ACHN (cell line): Measurements from ENCODE around the gene CFAP45.
A peak's percentile ranks its signal among the peaks of the same experiment; 100 is the strongest.
"Not testable (repeated sequence)": the region's sequence is repeated elsewhere in the genome, so short reads cannot be mapped to it uniquely, and the experiment has no call there.

ENCODE experiments used
- DNase-seq: peaks from one replicate; pipeline ENCODE4 v3.0.0-alpha.2; 2015
- in situ Hi-C: cut with HindIII; loops from 2 replicates; pipeline ENCODE4 v1.10.0; 2017; ENCODE audit warnings: low sequenced_read_pairs, low pct_ligation_motif_present, low pct_unique_long_range_greater_than_20kb

The CFAP45 gene

GRCh38 chr1:159915571-159916241, 15.7 kb upstream of the CFAP45 start:
- in situ Hi-C loops: no loop called here
- DNase-seq: no peak

GRCh38 chr1:159914252-159915018, 14.5 kb upstream of the CFAP45 start:
- DNase-seq: no peak
- in situ Hi-C loops: no loop called here

- no peak for DNase-seq
- in situ Hi-C loops: no loop called here
Measured at GRCh38 chr1:159913451-159914192, 13.7 kb upstream of the CFAP45 start.

- in situ Hi-C loops: no loop called here
Measured at GRCh38 chr1:159911326-159912070, 11.5 kb upstream of the CFAP45 start.

GRCh38 chr1:159908031-159908940, 8.3 kb upstream of the CFAP45 start:
- in situ Hi-C loops: no loop called here
- no peak for DNase-seq

More at GRCh38 chr1:159911326-159912070, 11.5 kb upstream of the CFAP45 start:
- DNase-seq: no peak

GRCh38 chr1:159906960-159907359, 7.0 kb upstream of the CFAP45 start:
- in situ Hi-C loops: no loop called here
- DNase-seq: no peak

- in situ Hi-C loops, DNase-seq: not testable (repeated sequence)
Measured at GRCh38 chr1:159904036-159904435, 4.1 kb upstream of the CFAP45 start.

- in situ Hi-C loops: no loop called here
- no peak for DNase-seq
Measured at GRCh38 chr1:159902541-159902940, 2.6 kb upstream of the CFAP45 start.

GRCh38 chr1:159900755-159901360, 893 bp upstream of the CFAP45 start:
- in situ Hi-C loops: no loop called here
- no peak for DNase-seq

- not testable (repeated sequence) for DNase-seq
- in situ Hi-C loops: loop anchor here (25.0 kb wide), 1 partner anchor 112 kb away; the partner anchor contains the start of gene DUSP23
Measured at GRCh38 chr1:159899634-159900033, 331 bp downstream of the CFAP45 start.

- in situ Hi-C loops: loop anchor here (25.0 kb wide), 1 partner anchor 111 kb away; the partner anchor contains the start of gene DUSP23
- DNase-seq: no peak
Measured at GRCh38 chr1:159898527-159898926, 1.4 kb downstream of the CFAP45 start.

- in situ Hi-C loops: loop anchor here (25.0 kb wide), 1 partner anchor 111 kb away; the partner anchor contains the start of gene DUSP23
- no peak for DNase-seq
Measured at GRCh38 chr1:159897962-159898361, 2.0 kb downstream of the CFAP45 start.

GRCh38 chr1:159896546-159896930, 3.4 kb downstream of the CFAP45 start:
- no peak for DNase-seq
- in situ Hi-C loops: loop anchor here (25.0 kb wide), 1 partner anchor 109 kb away; the partner anchor contains the start of gene DUSP23

GRCh38 chr1:159895836-159896545, 4.0 kb downstream of the CFAP45 start:
- no peak for DNase-seq
- in situ Hi-C loops: loop anchor here (25.0 kb wide), 1 partner anchor 109 kb away; the partner anchor contains the start of gene DUSP23

GRCh38 chr1:159895286-159895685, 4.7 kb downstream of the CFAP45 start:
- in situ Hi-C loops: loop anchor here (25.0 kb wide), 1 partner anchor 108 kb away; the partner anchor contains the start of gene DUSP23
- no peak for DNase-seq

GRCh38 chr1:159892944-159893343, 7.0 kb downstream of the CFAP45 start:
- in situ Hi-C loops: loop anchor here (25.0 kb wide), 1 partner anchor 106 kb away; the partner anchor contains the start of gene DUSP23
- peak; percentile 27 for DNase-seq
